Measurements from ENCODE around the gene SFTPD.

- TF ChIP-seq CTCF (IDR thresholded peaks at IDR 0.05) (no peak), POLR2A (IDR thresholded peaks at IDR 0.05) (no peak)
Observed at GRCh38 chr10:79942261-79943185, 6.4 kb downstream of the SFTPD start.
